ENCODE measurements around the gene SOX6.

SOX6 gene

DNA sequence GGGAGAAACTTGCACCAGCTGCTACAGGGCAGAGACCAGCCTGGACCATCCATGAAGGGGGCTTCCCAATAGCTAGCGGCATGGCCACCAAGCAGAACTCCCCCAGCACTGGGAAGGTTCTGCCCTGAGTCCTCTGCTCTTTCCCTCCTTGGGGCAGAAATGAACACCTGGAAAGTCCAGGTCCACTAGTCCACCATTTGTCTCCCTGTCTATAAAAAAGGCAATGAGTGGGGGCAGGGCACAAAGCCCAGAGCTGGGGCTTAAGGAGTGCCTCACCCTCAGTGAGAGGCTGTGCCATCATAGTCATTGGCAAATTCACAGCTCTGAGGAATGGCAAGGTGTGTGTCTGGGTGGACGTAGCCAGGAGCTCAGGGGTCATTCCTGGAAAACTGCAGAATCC is 420.3 kb downstream of the SOX6 start:
- H4K20me1 ChIP-seq (ENCODE audit: control insufficient read depth, insufficient read depth, low read depth, low read length), result no peaks in the 10 kb centered on the region
- H3K4me3 ChIP-seq (ENCODE audit: low read length), result no peak overlapping the region
- no peaks in the 10 kb centered on the region for H3F3A ChIP-seq (ENCODE audit: control insufficient read depth, insufficient read depth)
- TF ChIP-seq, protein P1, sequence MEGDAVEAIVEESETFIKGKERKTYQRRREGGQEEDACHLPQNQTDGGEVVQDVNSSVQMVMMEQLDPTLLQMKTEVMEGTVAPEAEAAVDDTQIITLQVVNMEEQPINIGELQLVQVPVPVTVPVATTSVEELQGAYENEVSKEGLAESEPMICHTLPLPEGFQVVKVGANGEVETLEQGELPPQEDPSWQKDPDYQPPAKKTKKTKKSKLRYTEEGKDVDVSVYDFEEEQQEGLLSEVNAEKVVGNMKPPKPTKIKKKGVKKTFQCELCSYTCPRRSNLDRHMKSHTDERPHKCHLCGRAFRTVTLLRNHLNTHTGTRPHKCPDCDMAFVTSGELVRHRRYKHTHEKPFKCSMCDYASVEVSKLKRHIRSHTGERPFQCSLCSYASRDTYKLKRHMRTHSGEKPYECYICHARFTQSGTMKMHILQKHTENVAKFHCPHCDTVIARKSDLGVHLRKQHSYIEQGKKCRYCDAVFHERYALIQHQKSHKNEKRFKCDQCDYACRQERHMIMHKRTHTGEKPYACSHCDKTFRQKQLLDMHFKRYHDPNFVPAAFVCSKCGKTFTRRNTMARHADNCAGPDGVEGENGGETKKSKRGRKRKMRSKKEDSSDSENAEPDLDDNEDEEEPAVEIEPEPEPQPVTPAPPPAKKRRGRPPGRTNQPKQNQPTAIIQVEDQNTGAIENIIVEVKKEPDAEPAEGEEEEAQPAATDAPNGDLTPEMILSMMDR (IDR thresholded peaks at IDR 0.05; ENCODE audit: low read depth, low read length, poor library complexity, severe bottlenecking), result no peak
- no peak for TF ChIP-seq EZH2phosphoT487 (IDR thresholded peaks at IDR 0.05; ENCODE audit: borderline replicate concordance, low read length)
- H3K27ac ChIP-seq (ENCODE audit: low read depth, low read length), result no peak overlapping the region
- no peaks in the 10 kb centered on the region for H3K4me1 ChIP-seq (ENCODE audit: control insufficient read depth, low read length)
- no peaks in the 10 kb centered on the region for H3K27me3 ChIP-seq (ENCODE audit: control insufficient read depth, low read length)
- H3K9me2 ChIP-seq (replicated peaks; ENCODE audit: control insufficient read depth, low read length), result no peaks in the 10 kb centered on the region
- H3K9me3 ChIP-seq (ENCODE audit: control insufficient read depth, insufficient read depth, low read length), result no peaks in the 10 kb centered on the region; the same call in 1 of the 2 replicates
- no peak overlapping the region for H3K4me2 ChIP-seq (ENCODE audit: low read length)
- H3K79me2 ChIP-seq (ENCODE audit: control insufficient read depth, low read length), result no peaks in the 10 kb centered on the region
- H3K36me3 ChIP-seq (ENCODE audit: control insufficient read depth, low read length), result no peaks in the 10 kb centered on the region

DNA sequence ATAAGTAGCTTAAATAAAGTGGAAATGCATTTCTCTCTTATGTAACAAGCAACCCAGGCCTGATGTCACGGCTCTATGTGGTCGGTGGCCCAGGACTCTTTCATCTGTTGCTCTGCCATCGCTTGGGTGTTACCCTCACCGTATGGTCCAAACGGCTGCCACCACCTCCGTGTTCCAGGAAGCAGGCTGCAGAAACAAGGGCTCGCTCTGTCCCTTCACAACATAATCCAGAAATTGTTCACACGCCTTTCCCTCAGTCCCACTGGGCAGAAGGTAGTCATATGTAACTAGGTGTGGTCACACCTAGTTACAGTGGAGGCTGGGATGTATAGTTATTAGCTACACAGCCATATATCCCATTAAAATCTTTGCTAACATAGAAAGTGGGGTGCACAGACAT is 421.0 kb downstream of the SOX6 start:
- no peak for TF ChIP-seq EZH2phosphoT487 (IDR thresholded peaks at IDR 0.05; ENCODE audit: borderline replicate concordance, low read length)
- TF ChIP-seq, protein P1 (IDR thresholded peaks at IDR 0.05; ENCODE audit: low read depth, low read length, poor library complexity, severe bottlenecking), result no peak
- Histone ChIP-seq H3K4me3 (ENCODE audit: low read length) (no peak overlapping the region), H3K9me2 (replicated peaks; ENCODE audit: control insufficient read depth, low read length) (no peaks in the 10 kb centered on the region), H4K20me1 (ENCODE audit: control insufficient read depth, insufficient read depth, low read depth, low read length) (no peaks in the 10 kb centered on the region), H3K27ac (ENCODE audit: low read depth, low read length) (no peak overlapping the region), H3K79me2 (ENCODE audit: control insufficient read depth, low read length) (no peaks in the 10 kb centered on the region), H3F3A (ENCODE audit: control insufficient read depth, insufficient read depth) (no peaks in the 10 kb centered on the region), H3K36me3 (ENCODE audit: control insufficient read depth, low read length) (no peaks in the 10 kb centered on the region), H3K4me1 (ENCODE audit: control insufficient read depth, low read length) (no peaks in the 10 kb centered on the region), H3K4me2 (ENCODE audit: low read length) (no peak overlapping the region), H3K9me3 (ENCODE audit: control insufficient read depth, insufficient read depth, low read length) (no peaks in the 10 kb centered on the region; the same call in 1 of the 2 replicates), H3K27me3 (ENCODE audit: control insufficient read depth, low read length) (no peaks in the 10 kb centered on the region)

DNA sequence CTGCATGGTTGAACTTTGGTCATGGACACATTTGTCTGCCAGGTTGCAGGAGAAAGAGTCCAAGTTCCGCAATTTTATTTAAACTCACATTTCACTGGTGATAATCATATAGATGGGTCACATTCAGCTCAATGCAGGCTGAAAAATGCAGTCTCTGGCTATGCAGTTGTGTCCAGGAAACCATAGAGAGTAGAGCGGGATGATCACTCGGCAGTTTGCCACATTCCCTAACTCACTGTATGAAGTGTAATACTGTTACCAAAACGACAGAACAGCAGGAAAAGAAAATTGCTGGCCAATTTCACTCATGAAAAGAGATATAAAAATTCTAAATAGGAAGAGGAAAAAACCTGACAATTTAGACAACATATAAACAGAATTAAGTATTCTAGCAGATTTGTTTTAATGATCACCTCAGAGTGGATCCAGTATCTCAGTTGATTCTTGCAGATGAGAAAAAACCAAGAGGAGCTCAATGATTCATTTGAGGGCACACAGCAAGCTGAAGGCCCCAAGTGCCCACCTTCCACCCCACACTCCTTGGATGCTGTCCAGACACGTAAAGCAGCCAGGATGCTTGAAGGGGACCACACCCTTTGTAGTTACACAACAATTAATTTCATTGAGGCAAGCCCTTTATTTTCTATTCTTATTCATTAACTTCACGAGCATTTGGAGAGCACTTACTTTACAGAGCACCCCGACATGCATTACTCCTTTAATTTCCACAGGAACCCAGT is 422.3 kb downstream of the SOX6 start:
- H3K9me2 ChIP-seq (replicated peaks; ENCODE audit: control insufficient read depth, low read length), result no peaks in the 10 kb centered on the region
- no peaks in the 10 kb centered on the region for H3K36me3 ChIP-seq (ENCODE audit: control insufficient read depth, low read length)
- no peaks in the 10 kb centered on the region for H3F3A ChIP-seq (ENCODE audit: control insufficient read depth, insufficient read depth)
- H3K4me2 ChIP-seq (ENCODE audit: low read length), result no peak overlapping the region
- no peaks in the 10 kb centered on the region for H3K9me3 ChIP-seq (ENCODE audit: control insufficient read depth, insufficient read depth, low read length)
- TF ChIP-seq, protein P1 (IDR thresholded peaks at IDR 0.05; ENCODE audit: low read depth, low read length, poor library complexity, severe bottlenecking), result no peak
- TF ChIP-seq EZH2phosphoT487 (IDR thresholded peaks at IDR 0.05; ENCODE audit: borderline replicate concordance, low read length), result no peak
- no peaks in the 10 kb centered on the region for H3K79me2 ChIP-seq (ENCODE audit: control insufficient read depth, low read length)
- H3K4me1 ChIP-seq (ENCODE audit: control insufficient read depth, low read length), result no peaks in the 10 kb centered on the region
- H3K4me3 ChIP-seq (ENCODE audit: low read length), result no peak overlapping the region
- no peaks in the 10 kb centered on the region for H4K20me1 ChIP-seq (ENCODE audit: control insufficient read depth, insufficient read depth, low read depth, low read length)
- no peaks in the 10 kb centered on the region for H3K27me3 ChIP-seq (ENCODE audit: control insufficient read depth, low read length)
- H3K27ac ChIP-seq (ENCODE audit: low read depth, low read length), result no peak overlapping the region
